Neuronal stem cell (in vitro differentiated cells): ENCODE results near the gene TRMT44.

Experiments used
- DNase-seq: peaks from one replicate; pipeline ENCODE4 v3.0.0-alpha.2; 2013; ENCODE audit warnings: low spot score
- H2AFZ ChIP-seq: one replicate; pipeline ENCODE4 v1.6.1; 2013; ENCODE audit warnings: mild to moderate bottlenecking, low read length, inconsistent platforms
- H2AK5ac ChIP-seq: 2 replicates; pipeline ENCODE4 v1.6.1; 2013; ENCODE audit warnings: low read depth, mild to moderate bottlenecking, inconsistent platforms, low read length, moderate library complexity, mixed read lengths
- H2BK120ac ChIP-seq: 2 replicates; pipeline ENCODE4 v1.6.1; 2013; ENCODE audit warnings: low read depth, mild to moderate bottlenecking, inconsistent platforms, low read length, moderate library complexity, mixed read lengths
- H2BK12ac ChIP-seq: one replicate; pipeline ENCODE4 v1.6.1; 2013; ENCODE audit warnings: low read length, inconsistent platforms
- H2BK15ac ChIP-seq: 2 replicates; pipeline ENCODE4 v1.6.1; 2013; ENCODE audit warnings: mild to moderate bottlenecking, low read length, inconsistent platforms, mixed read lengths
- H2BK5ac ChIP-seq: one replicate; pipeline ENCODE4 v1.6.1; 2013; ENCODE audit warnings: inconsistent platforms, mild to moderate bottlenecking, low read length, moderate library complexity
- H3K14ac ChIP-seq: one replicate; pipeline ENCODE4 v1.6.1; 2013; ENCODE audit warnings: low read length, inconsistent platforms
- H3K18ac ChIP-seq: 2 replicates; pipeline ENCODE4 v1.6.1; 2013; ENCODE audit warnings: low read length, inconsistent platforms
- H3K23ac ChIP-seq: 2 replicates; pipeline ENCODE4 v1.6.1; 2013; ENCODE audit warnings: low read depth, mild to moderate bottlenecking, mixed read lengths, low read length, inconsistent platforms; ENCODE audit not compliant: poor library complexity
- H3K27ac ChIP-seq: replicated peaks from 3 replicates; pipeline ENCODE4 v1.5.1; 2013; ENCODE audit warnings: low read length, inconsistent platforms
- H3K27me3 ChIP-seq, 3 experiments: 2 replicates each; pipeline ENCODE4 v1.6.1; 2013; ENCODE audit warnings: low read length in 3 of 3, mild to moderate bottlenecking in 2 of 3, inconsistent platforms in 1 of 3, low read depth in 1 of 3, mixed read lengths in 1 of 3, moderate library complexity in 1 of 3; ENCODE audit not compliant: control insufficient read depth in 3 of 3, insufficient read depth in 3 of 3
- H3K36me3 ChIP-seq, 2 donors: replicated peaks in 1 of 2; 2 replicates each; pipeline ENCODE4 v1.6.1; 2013; ENCODE audit warnings: low read length in 2 of 2; ENCODE audit not compliant: control insufficient read depth in 2 of 2, insufficient read depth in 2 of 2
- H3K4ac ChIP-seq: 2 replicates; pipeline ENCODE4 v1.6.1; 2013; ENCODE audit warnings: inconsistent platforms, mild to moderate bottlenecking, low read length, moderate library complexity
- H3K4me1 ChIP-seq, 2 donors: 1 replicate in 1 of 2; 2 replicates in 1 of 2; pipeline ENCODE4 v1.6.1; 2013; ENCODE audit warnings: low read length in 2 of 2, low read depth in 1 of 2; ENCODE audit not compliant: control insufficient read depth in 2 of 2, insufficient read depth in 1 of 2
- H3K4me2 ChIP-seq: one replicate; pipeline ENCODE4 v1.6.1; 2013; ENCODE audit warnings: mild to moderate bottlenecking, low read length, inconsistent platforms; ENCODE audit not compliant: insufficient read depth, poor library complexity, severe bottlenecking
- H3K4me3 ChIP-seq, 2 donors: 2 replicates each; pipeline ENCODE4 v1.5.1; 2013; ENCODE audit warnings: low read length in 2 of 2, mild to moderate bottlenecking in 2 of 2, inconsistent platforms in 1 of 2, moderate library complexity in 1 of 2
- H3K79me1 ChIP-seq: one replicate; pipeline ENCODE4 v1.6.1; 2013; ENCODE audit warnings: low read depth, mild to moderate bottlenecking, inconsistent platforms, low read length, moderate library complexity
- H3K9ac ChIP-seq: one replicate; pipeline ENCODE4 v1.6.1; 2013; ENCODE audit warnings: mild to moderate bottlenecking, low read depth, low read length, inconsistent platforms; ENCODE audit not compliant: poor library complexity
- H3K9me3 ChIP-seq, 2 donors: replicated peaks in 1 of 2; 2 replicates each; pipeline versions ENCODE3 to v1.6.1; 2013; ENCODE audit warnings: low read length in 2 of 2, mild to moderate bottlenecking in 2 of 2, inconsistent platforms in 1 of 2, low read depth in 1 of 2, mixed read lengths in 1 of 2, moderate library complexity in 1 of 2; ENCODE audit not compliant: control insufficient read depth in 2 of 2, insufficient read depth in 1 of 2
- H4K8ac ChIP-seq: one replicate; pipeline ENCODE4 v1.6.1; 2013; ENCODE audit warnings: low read depth, mild to moderate bottlenecking, inconsistent platforms, low read length, moderate library complexity
- H4K91ac ChIP-seq: one replicate; pipeline ENCODE4 v1.6.1; 2013; ENCODE audit warnings: low read length, low read depth, mild to moderate bottlenecking, inconsistent platforms; ENCODE audit not compliant: poor library complexity
- WGBS, 2 donors: extraction: QIAGEN DNeasy Blood & Tissue Kit; methylation state at CpG; one replicate each; pipeline ENCODE4 v1.1.7; 2013; ENCODE audit warnings: missing lambda C conversion rate in 2 of 2, mixed read lengths in 1 of 2; ENCODE audit not compliant: insufficient read length in 2 of 2, insufficient replicate concordance in 1 of 2; ENCODE audit errors: extremely low coverage in 2 of 2; 5-methylcytosine and 5-hydroxymethylcytosine counted together

Gene TRMT44

GRCh38 chr4:8475751-8476575 is 35.4 kb downstream of the TRMT44 start:
- WGBS, 2 donors: no CpG with 5 or more reads among the region's 29 CpGs
- Histone ChIP-seq H2BK120ac (no peak overlapping the region), H2AFZ (no peak overlapping the region), H3K9me3 (no peaks in the 10 kb centered on the region), H3K18ac (no peak overlapping the region), H4K91ac (no peak overlapping the region), H4K8ac (no peak overlapping the region), H3K14ac (no peak overlapping the region), H3K9ac (no peak overlapping the region), H3K4me1 (peaks cover 3 to 20% of the 10 kb centered on the region in 2 donors), H3K36me3 (peaks cover 9 to 18% of the 10 kb centered on the region in 2 donors), H2BK15ac (no peak overlapping the region), H3K23ac (peak overlapping the region; percentile 0), H3K4me2 (no peak overlapping the region), H2BK12ac (no peak overlapping the region), H3K4ac (no peak overlapping the region), H3K79me1 (peaks cover 8% of the 10 kb centered on the region), H2BK5ac (no peak overlapping the region), H3K4me3 (no peak overlapping the region), H3K27me3 (no peaks in the 10 kb centered on the region), H2AK5ac (no peak overlapping the region), H3K27ac (no peak overlapping the region)
- DNase-seq: no peak

- Histone ChIP-seq H2BK15ac (no peak overlapping the region), H3K9me3 (no peaks in the 10 kb centered on the region), H2BK5ac (peak overlapping the region; percentile 48), H2BK12ac (no peak overlapping the region), H3K23ac (peak overlapping the region; percentile 80), H3K4me1 (peaks cover 3 to 18% of the 10 kb centered on the region in 2 donors), H3K27ac (no peak overlapping the region), H3K27me3 (no peaks in the 10 kb centered on the region), H3K79me1 (peaks cover 8% of the 10 kb centered on the region), H3K9ac (no peak overlapping the region), H2AFZ (no peak overlapping the region), H3K4ac (no peak overlapping the region), H4K91ac (peak overlapping the region; percentile 1), H2BK120ac (no peak overlapping the region), H4K8ac (peak overlapping the region; percentile 32), H3K14ac (no peak overlapping the region), H3K4me2 (no peak overlapping the region), H3K36me3 (peaks cover 9 to 18% of the 10 kb centered on the region in 2 donors), H3K4me3 (no peak overlapping the region), H2AK5ac (no peak overlapping the region), H3K18ac (peak overlapping the region; percentile 8)
- DNase-seq: no peak
- no CpG with 5 or more reads among the region's 16 CpGs for WGBS, 2 donors
Observed at GRCh38 chr4:8477095-8477635, 36.6 kb downstream of the TRMT44 start.

- Histone ChIP-seq H3K36me3 (peaks cover 9 to 18% of the 10 kb centered on the region in 2 donors), H2AFZ (no peak overlapping the region), H4K8ac (no peak overlapping the region), H3K4me3 (no peak overlapping the region), H3K27ac (no peak overlapping the region), H3K4me1 (peaks cover 3 to 15% of the 10 kb centered on the region in 2 donors), H3K9me3 (no peaks in the 10 kb centered on the region), H3K9ac (no peak overlapping the region), H3K4ac (no peak overlapping the region), H2AK5ac (peak overlapping the region; percentile 63), H3K27me3 (no peaks in the 10 kb centered on the region), H2BK12ac (no peak overlapping the region), H3K14ac (no peak overlapping the region), H3K23ac (peak overlapping the region; percentile 80), H2BK15ac (no peak overlapping the region), H3K18ac (peak overlapping the region; percentile 64), H3K79me1 (peaks cover 8% of the 10 kb centered on the region), H3K4me2 (no peak overlapping the region), H2BK5ac (peak overlapping the region; percentile 90), H2BK120ac (no peak overlapping the region), H4K91ac (no peak overlapping the region)
- no peak for DNase-seq
- no CpG with 5 or more reads among the region's 8 CpGs for WGBS, 2 donors
Observed at GRCh38 chr4:8477676-8478075, 37.1 kb downstream of the TRMT44 start.

- H3K9ac ChIP-seq: peak overlapping the region; percentile 70
- H2BK15ac ChIP-seq: no peak overlapping the region
- H3K18ac ChIP-seq: peak overlapping the region; percentile 80
- peak overlapping the region; percentile 56 for H2AK5ac ChIP-seq
- H3K9me3 ChIP-seq: no peaks in the 10 kb centered on the region
- H3K4me3 ChIP-seq: no peak overlapping the region
- no peak overlapping the region for H3K14ac ChIP-seq
- peak overlapping the region; percentile 90 for H2BK5ac ChIP-seq
- no peak for DNase-seq
- H3K23ac ChIP-seq: peak overlapping the region; percentile 89
- no peak overlapping the region for H4K91ac ChIP-seq
- H3K36me3 ChIP-seq: peaks cover 9 to 18% of the 10 kb centered on the region in 2 donors
- no peak overlapping the region for H3K4ac ChIP-seq
- H2AFZ ChIP-seq: no peak overlapping the region
- no peak overlapping the region for H3K4me2 ChIP-seq
- peak overlapping the region; percentile 41 for H2BK12ac ChIP-seq
- no CpG with 5 or more reads among the region's 9 CpGs for WGBS, 2 donors
- H3K4me1 ChIP-seq: peaks cover 3 to 11% of the 10 kb centered on the region in 2 donors
- H3K27ac ChIP-seq: no peak overlapping the region
- H3K27me3 ChIP-seq: no peaks in the 10 kb centered on the region
- no peak overlapping the region for H2BK120ac ChIP-seq
- no peak overlapping the region for H4K8ac ChIP-seq
- H3K79me1 ChIP-seq: peaks cover 4% of the 10 kb centered on the region
Observed at GRCh38 chr4:8478371-8478770, 37.8 kb downstream of the TRMT44 start.
